Measurements from ENCODE around the gene HMGCS1. TPM values are rescaled to one million over a fixed set of nuclear protein-coding genes. Genes with fewer than 3 reads are reported as not detected.

HMGCS1 gene
- total RNA-seq, 2 donors from 2014 or later, result 71.1 to 97.5 TPM

GRCh38 chr5:43305948-43306565 lies 7.2 kb downstream of the HMGCS1 start:
- ATAC-seq, result peak; percentile 70
- Mint-ChIP-seq H3K36me3 (ENCODE audit: low read depth) (peaks cover 5% of the 10 kb centered on the region), H3K27me3 (no peaks in the 10 kb centered on the region), H3K27ac (no peak overlapping the region), H3K4me3 (no peak overlapping the region), H3K4me1 (peaks cover 33% of the 10 kb centered on the region)
- H3K9me3 ChIP-seq (ENCODE audit: control insufficient read depth, low read length, poor library complexity, severe bottlenecking), result no peaks in the 10 kb centered on the region
- no peak for DNase-seq

GRCh38 chr5:43304525-43304924 lies 8.7 kb downstream of the HMGCS1 start:
- no peaks in the 10 kb centered on the region for H3K9me3 ChIP-seq (ENCODE audit: control insufficient read depth, low read length, poor library complexity, severe bottlenecking)
- Mint-ChIP-seq H3K27me3 (no peaks in the 10 kb centered on the region), H3K27ac (peak overlapping the region; percentile 16), H3K36me3 (ENCODE audit: low read depth) (peaks cover 7% of the 10 kb centered on the region), H3K4me3 (no peak overlapping the region), H3K4me1 (peaks cover 34% of the 10 kb centered on the region)
- DNase-seq, result no peak
- peak; percentile 32 for ATAC-seq

DNA sequence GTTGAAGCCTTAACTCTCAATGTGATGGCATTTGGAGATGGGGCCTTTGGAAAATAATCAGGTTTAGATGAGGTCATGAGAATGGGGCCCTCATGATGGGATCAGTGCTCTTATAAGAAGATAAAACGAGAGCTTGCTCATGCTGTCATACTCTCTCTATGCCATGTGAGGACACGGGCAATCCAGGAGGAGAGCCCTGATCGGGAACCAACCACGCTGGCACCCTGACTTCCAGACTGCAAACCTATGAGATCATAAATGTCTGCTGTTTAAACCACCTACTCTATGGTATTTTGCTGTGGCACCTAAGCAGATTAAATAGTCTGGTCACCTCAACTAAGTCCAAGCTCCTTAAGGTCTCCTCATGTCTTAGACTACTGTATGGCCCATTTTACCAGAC lies 10.0 kb downstream of the HMGCS1 start:
- Mint-ChIP-seq H3K27me3 (no peaks in the 10 kb centered on the region), H3K36me3 (ENCODE audit: low read depth) (peaks cover 8% of the 10 kb centered on the region), H3K27ac (no peak overlapping the region), H3K4me1 (peaks cover 28% of the 10 kb centered on the region), H3K4me3 (no peak overlapping the region)
- ATAC-seq, result no peak
- H3K9me3 ChIP-seq (ENCODE audit: control insufficient read depth, low read length, poor library complexity, severe bottlenecking), result no peaks in the 10 kb centered on the region
- DNase-seq, result no peak

DNA sequence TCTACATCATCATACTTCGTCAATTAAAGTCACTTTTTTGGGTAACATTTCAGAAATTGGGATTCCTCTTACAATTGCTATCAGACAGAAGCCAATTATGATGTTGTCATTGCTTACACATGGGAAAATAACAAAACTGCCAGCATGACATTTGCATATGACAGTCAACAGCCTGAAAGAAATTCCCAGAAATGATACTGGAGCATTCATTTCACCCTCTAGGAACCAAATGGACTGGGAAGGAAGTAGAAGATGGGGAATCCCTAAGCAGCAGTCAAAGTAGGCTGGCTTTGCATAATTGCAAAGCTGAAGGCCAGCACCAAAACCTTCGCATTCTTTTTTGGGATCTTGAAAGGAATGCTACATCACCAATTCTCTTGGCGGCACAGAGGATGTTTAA lies 10.7 kb downstream of the HMGCS1 start:
- no peak for DNase-seq
- H3K27ac Mint-ChIP-seq, result peak overlapping the region; percentile 14
- ATAC-seq, result no peak
- H3K27me3 Mint-ChIP-seq, result no peaks in the 10 kb centered on the region
- no peaks in the 10 kb centered on the region for H3K9me3 ChIP-seq (ENCODE audit: control insufficient read depth, low read length, poor library complexity, severe bottlenecking)
- H3K36me3 Mint-ChIP-seq (ENCODE audit: low read depth), result peaks cover 8% of the 10 kb centered on the region
- peaks cover 25% of the 10 kb centered on the region for H3K4me1 Mint-ChIP-seq
- H3K4me3 Mint-ChIP-seq, result no peak overlapping the region

DNA sequence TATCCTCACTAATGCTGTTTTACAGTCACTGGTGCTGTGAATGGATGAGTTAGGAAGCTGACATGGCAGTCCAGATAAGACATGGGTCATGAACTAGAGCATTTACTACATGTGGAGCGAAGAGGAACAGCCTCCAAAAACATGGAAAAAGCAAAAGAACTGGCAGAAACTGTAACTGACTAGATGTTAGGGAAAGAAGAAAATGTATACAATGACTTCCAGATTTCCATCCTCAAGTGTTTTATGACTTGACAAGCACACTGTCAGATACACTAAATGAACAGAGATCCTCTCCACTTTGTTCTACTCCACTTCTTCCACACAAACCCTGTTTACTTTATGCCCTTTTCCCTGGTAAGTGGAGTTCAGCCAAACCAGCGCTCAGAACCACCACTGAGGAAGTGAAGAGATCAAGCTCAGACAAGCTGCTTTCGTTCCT lies 11.5 kb downstream of the HMGCS1 start:
- no peak for DNase-seq
- peaks cover 25% of the 10 kb centered on the region for H3K4me1 Mint-ChIP-seq
- no peaks in the 10 kb centered on the region for H3K9me3 ChIP-seq (ENCODE audit: control insufficient read depth, low read length, poor library complexity, severe bottlenecking)
- H3K4me3 Mint-ChIP-seq, result peak overlapping the region; percentile 41
- H3K36me3 Mint-ChIP-seq (ENCODE audit: low read depth), result peaks cover 11% of the 10 kb centered on the region
- no peak for ATAC-seq
- peak overlapping the region; percentile 14 for H3K27ac Mint-ChIP-seq
- H3K27me3 Mint-ChIP-seq, result no peaks in the 10 kb centered on the region

GRCh38 chr5:43300112-43300511 lies 13.1 kb downstream of the HMGCS1 start:
- DNase-seq (no peak), ATAC-seq (no peak)
- Mint-ChIP-seq H3K4me3 (no peak overlapping the region), H3K4me1 (peaks cover 24% of the 10 kb centered on the region), H3K36me3 (ENCODE audit: low read depth) (peaks cover 21% of the 10 kb centered on the region), H3K27me3 (no peaks in the 10 kb centered on the region), H3K27ac (no peak overlapping the region)
- no peaks in the 10 kb centered on the region for H3K9me3 ChIP-seq (ENCODE audit: control insufficient read depth, low read length, poor library complexity, severe bottlenecking)

GRCh38 chr5:43298443-43298842 lies 14.8 kb downstream of the HMGCS1 start:
- DNase-seq (no peak), ATAC-seq (no peak)
- Mint-ChIP-seq H3K4me1 (peaks cover 21% of the 10 kb centered on the region), H3K4me3 (no peak overlapping the region), H3K27ac (no peak overlapping the region), H3K27me3 (no peaks in the 10 kb centered on the region), H3K36me3 (ENCODE audit: low read depth) (peaks cover 22% of the 10 kb centered on the region)
- H3K9me3 ChIP-seq (ENCODE audit: control insufficient read depth, low read length, poor library complexity, severe bottlenecking), result no peaks in the 10 kb centered on the region

DNA sequence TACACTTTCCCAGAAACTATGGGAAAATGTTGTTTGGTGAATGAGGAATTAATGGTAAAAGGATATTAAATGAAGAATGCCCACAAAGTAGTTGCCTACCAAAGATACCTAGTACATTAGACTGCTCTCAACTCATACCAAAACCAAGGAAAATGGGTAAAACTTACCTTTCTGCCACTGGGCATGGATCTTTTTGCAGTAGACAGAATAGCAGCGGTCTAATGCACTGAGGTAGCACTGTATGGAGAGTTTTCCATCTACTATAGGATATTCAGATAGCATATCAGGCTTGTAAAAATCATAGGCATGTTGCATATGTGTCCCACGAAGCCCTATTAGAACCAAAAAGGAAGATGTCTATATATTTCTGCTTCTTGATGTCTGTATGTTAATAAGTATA lies 16.4 kb downstream of the HMGCS1 start:
- DNase-seq (no peak), ATAC-seq (no peak)
- no peak overlapping the region for H3K27ac Mint-ChIP-seq
- no peaks in the 10 kb centered on the region for H3K9me3 ChIP-seq (ENCODE audit: control insufficient read depth, low read length, poor library complexity, severe bottlenecking)
- no peak overlapping the region for H3K4me3 Mint-ChIP-seq
- no peaks in the 10 kb centered on the region for H3K27me3 Mint-ChIP-seq
- peaks cover 11% of the 10 kb centered on the region for H3K4me1 Mint-ChIP-seq
- H3K36me3 Mint-ChIP-seq (ENCODE audit: low read depth), result peaks cover 19% of the 10 kb centered on the region

DNA sequence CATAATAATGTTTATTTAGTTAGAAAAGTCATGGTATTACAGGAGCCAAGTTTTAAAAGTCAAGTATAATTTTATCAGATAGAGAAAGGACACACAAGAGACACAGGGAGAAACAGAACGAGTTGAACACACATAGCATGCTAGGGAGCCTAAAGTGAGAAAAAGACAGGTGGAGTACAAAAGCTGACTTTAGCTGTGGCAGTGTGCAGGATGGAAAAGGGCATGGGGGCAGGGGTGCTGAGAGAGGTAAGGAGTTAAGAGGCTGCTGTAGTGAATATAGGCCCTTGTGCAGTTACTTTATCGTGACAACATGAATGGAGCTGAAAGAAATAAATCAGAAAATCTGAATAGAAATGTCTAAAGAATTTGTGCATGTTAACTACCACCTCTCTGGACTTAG lies 18.0 kb downstream of the HMGCS1 start:
- DNase-seq, result no peak
- no peaks in the 10 kb centered on the region for H3K27me3 Mint-ChIP-seq
- peaks cover 15% of the 10 kb centered on the region for H3K36me3 Mint-ChIP-seq (ENCODE audit: low read depth)
- no peak for ATAC-seq
- H3K9me3 ChIP-seq (ENCODE audit: control insufficient read depth, low read length, poor library complexity, severe bottlenecking), result no peaks in the 10 kb centered on the region
- H3K27ac Mint-ChIP-seq, result peak overlapping the region; percentile 45
- no peak overlapping the region for H3K4me3 Mint-ChIP-seq
- H3K4me1 Mint-ChIP-seq, result peaks cover 3% of the 10 kb centered on the region

- no peaks in the 10 kb centered on the region for H3K9me3 ChIP-seq (ENCODE audit: control insufficient read depth, low read length, poor library complexity, severe bottlenecking)
- Mint-ChIP-seq H3K4me1 (peaks cover 3% of the 10 kb centered on the region), H3K27me3 (no peaks in the 10 kb centered on the region), H3K4me3 (no peak overlapping the region), H3K36me3 (ENCODE audit: low read depth) (peaks cover 17% of the 10 kb centered on the region), H3K27ac (no peak overlapping the region)
- no peak for ATAC-seq
- no peak for DNase-seq
Measured at GRCh38 chr5:43294226-43294625, 19.0 kb downstream of the HMGCS1 start.

GRCh38 chr5:43290726-43291125 lies 22.5 kb downstream of the HMGCS1 start:
- Mint-ChIP-seq H3K27ac (no peak overlapping the region), H3K4me3 (no peak overlapping the region), H3K36me3 (ENCODE audit: low read depth) (peaks cover 15% of the 10 kb centered on the region), H3K4me1 (peaks cover 3% of the 10 kb centered on the region), H3K27me3 (no peaks in the 10 kb centered on the region)
- H3K9me3 ChIP-seq (ENCODE audit: control insufficient read depth, low read length, poor library complexity, severe bottlenecking), result no peaks in the 10 kb centered on the region
- DNase-seq (no peak), ATAC-seq (no peak)

- Mint-ChIP-seq H3K27ac (no peak overlapping the region), H3K27me3 (no peaks in the 10 kb centered on the region), H3K36me3 (ENCODE audit: low read depth) (peaks cover 9% of the 10 kb centered on the region), H3K4me1 (no peaks in the 10 kb centered on the region), H3K4me3 (no peak overlapping the region)
- DNase-seq (no peak), ATAC-seq (no peak)
- no peaks in the 10 kb centered on the region for H3K9me3 ChIP-seq (ENCODE audit: control insufficient read depth, low read length, poor library complexity, severe bottlenecking)
Measured at GRCh38 chr5:43288269-43288831, 24.9 kb downstream of the HMGCS1 start.

GRCh38 chr5:43287493-43287892 lies 25.7 kb downstream of the HMGCS1 start:
- peak overlapping the region; percentile 14 for H3K27ac Mint-ChIP-seq
- no peaks in the 10 kb centered on the region for H3K9me3 ChIP-seq (ENCODE audit: control insufficient read depth, low read length, poor library complexity, severe bottlenecking)
- ATAC-seq (no peak), DNase-seq (no peak)
- no peaks in the 10 kb centered on the region for H3K4me1 Mint-ChIP-seq
- H3K36me3 Mint-ChIP-seq (ENCODE audit: low read depth), result peaks cover 9% of the 10 kb centered on the region
- H3K27me3 Mint-ChIP-seq, result no peaks in the 10 kb centered on the region
- no peak overlapping the region for H3K4me3 Mint-ChIP-seq

- Mint-ChIP-seq H3K27me3 (no peaks in the 10 kb centered on the region), H3K36me3 (ENCODE audit: low read depth) (peaks cover 9% of the 10 kb centered on the region), H3K4me3 (no peak overlapping the region), H3K4me1 (no peaks in the 10 kb centered on the region), H3K27ac (peak overlapping the region; percentile 14)
- no peaks in the 10 kb centered on the region for H3K9me3 ChIP-seq (ENCODE audit: control insufficient read depth, low read length, poor library complexity, severe bottlenecking)
- DNase-seq (no peak), ATAC-seq (peak; percentile 32)
Measured at GRCh38 chr5:43286623-43287022, 26.6 kb downstream of the HMGCS1 start.

Measured in T-helper 17 cell (primary cell).